Gastrocnemius medialis (tissue), 4 donors: ENCODE results near the gene SLC34A3. TPM values are rescaled to one million over a fixed set of nuclear protein-coding genes. Genes with fewer than 3 reads are reported as not detected.

ENCODE experiments used
- ATAC-seq, 2 donors: fragments of 150-250 bp; one replicate each; pipeline ENCODE4 v1.9.1; 2016
- DNase-seq, 2 donors: peaks; one replicate each; pipeline ENCODE4 v3.0.0-alpha.2; 2019
- H3K27ac ChIP-seq, 4 donors: fragments of 200-600 bp; sonication (generic); 1 replicate in 1 of 4; 2 replicates in 3 of 4; pipeline ENCODE4 v1.5.1; 2016 to 2018; ENCODE audit warnings: mild to moderate bottlenecking in 2 of 4, moderate library complexity in 1 of 4
- H3K27me3 ChIP-seq, 3 donors: fragments of 200-600 bp; sonication (generic) in 2 of 3; 1 replicate in 1 of 3; 2 replicates in 2 of 3; pipeline versions ENCODE4 v1.5.1 to v1.6.0; 2016 to 2019; ENCODE audit warnings: mild to moderate bottlenecking in 1 of 3, moderate library complexity in 1 of 3
- H3K36me3 ChIP-seq, 2 donors: fragments of 200-600 bp; sonication (generic) in 1 of 2; one replicate each; pipeline ENCODE4 v1.5.1; 2017 to 2018
- H3K4me1 ChIP-seq, 2 donors: fragments of 200-600 bp; sonication (generic) in 1 of 2; one replicate each; pipeline ENCODE4 v1.5.1; 2016 to 2017; ENCODE audit warnings: mild to moderate bottlenecking in 2 of 2
- H3K4me3 ChIP-seq, 4 donors: fragments of 200-600 bp; sonication (generic) in 3 of 4; 1 replicate in 1 of 4; 2 replicates in 3 of 4; pipeline ENCODE4 v1.5.1; 2016 to 2019; ENCODE audit warnings: mild to moderate bottlenecking in 2 of 4
- H3K9me3 ChIP-seq, 3 donors: fragments of 200-600 bp; sonication (generic) in 2 of 3; 1 replicate in 1 of 3; 2 replicates in 2 of 3; pipeline ENCODE4 v1.5.1; 2016 to 2019
- POLR2A ChIP-seq, 2 donors: fragments of 450-650 bp; IDR thresholded peaks; one replicate each; pipeline ENCODE4 v1.6.1; 2017; ENCODE audit warnings: antibody characterized with exemption in 2 of 2, mild to moderate bottlenecking in 2 of 2, moderate library complexity in 2 of 2
- in situ Hi-C, 4 donors: fragments of 200-750 bp; cut with MboI; loops; one replicate each; pipeline versions ENCODE4 v1.15.0 to v1.8.0; 2017; ENCODE audit warnings: low sequenced_read_pairs in 4 of 4
- intact Hi-C: fragments of 100-400 bp; cut with DNase I; formaldehyde crosslinking; loops from one replicate; pipeline ENCODE4 v1.15.1; 2023; ENCODE audit warnings: low total_unique reads
- total RNA-seq, 4 donors: library from RNA; depleted of rRNA; stranded (reverse); fragments of >200 nt; gene quantifications; one replicate each; pipeline versions ENCODE4 v1.1.0 to v1.2.3, GENCODE V29; 2016
- TF ChIP-seq, protein P1 (sequence below), 5 experiments: fragments of 450-650 bp in 3 of 5; fragments of 200-600 bp in 2 of 5; sonication (generic) in 2 of 5; IDR thresholded peaks in 4 of 5; conservative IDR thresholded peaks in 1 of 5; 1 replicate in 4 of 5; 2 replicates in 1 of 5; pipeline ENCODE4 v1.5.1; 2016 to 2019; ENCODE audit warnings: antibody characterized with exemption in 5 of 5, mild to moderate bottlenecking in 3 of 5, moderate library complexity in 3 of 5

The SLC34A3 gene
- total RNA-seq, 4 donors from 2014 or later: not detected

DNA sequence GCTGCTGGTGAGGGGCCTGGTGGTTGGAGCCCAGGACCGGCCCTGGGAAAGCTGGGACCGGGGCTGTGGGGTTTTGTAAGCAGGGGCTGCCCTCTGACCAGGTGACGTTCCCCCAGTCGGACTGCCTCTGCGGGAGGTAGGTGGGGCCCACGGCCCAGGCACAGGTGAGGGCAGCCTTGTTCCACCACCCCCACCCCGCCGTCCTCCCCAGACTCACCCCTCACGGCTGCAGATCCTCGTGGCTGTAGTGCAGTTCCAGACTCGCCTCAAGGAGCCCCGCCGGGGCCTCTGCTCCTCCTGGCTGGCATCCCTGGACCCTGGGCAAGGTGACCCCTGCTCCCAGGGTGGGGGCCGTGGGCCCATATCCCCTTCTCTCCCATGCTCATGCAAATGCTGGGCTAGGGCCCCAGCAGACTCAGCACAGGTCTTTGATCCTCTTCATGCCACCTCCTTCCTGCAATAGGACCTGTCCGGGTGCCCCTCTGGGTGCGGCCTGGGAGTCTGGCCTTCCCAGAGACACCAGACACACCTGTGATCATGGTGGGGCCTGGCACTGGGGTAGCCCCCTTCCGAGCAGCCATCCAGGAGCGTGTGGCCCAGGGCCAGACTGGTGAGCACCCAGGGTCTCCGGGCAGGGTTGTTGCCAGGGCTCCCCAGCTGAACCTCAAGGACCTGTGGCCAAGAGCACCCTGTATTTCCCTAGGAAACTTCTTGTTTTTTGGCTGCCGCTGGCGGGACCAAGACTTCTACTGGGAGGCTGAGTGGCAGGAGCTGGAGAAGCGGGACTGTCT lies 15.3 kb upstream of the SLC34A3 start:
- ATAC-seq (no peak), DNase-seq (no peak)
- TF ChIP-seq, protein P1, sequence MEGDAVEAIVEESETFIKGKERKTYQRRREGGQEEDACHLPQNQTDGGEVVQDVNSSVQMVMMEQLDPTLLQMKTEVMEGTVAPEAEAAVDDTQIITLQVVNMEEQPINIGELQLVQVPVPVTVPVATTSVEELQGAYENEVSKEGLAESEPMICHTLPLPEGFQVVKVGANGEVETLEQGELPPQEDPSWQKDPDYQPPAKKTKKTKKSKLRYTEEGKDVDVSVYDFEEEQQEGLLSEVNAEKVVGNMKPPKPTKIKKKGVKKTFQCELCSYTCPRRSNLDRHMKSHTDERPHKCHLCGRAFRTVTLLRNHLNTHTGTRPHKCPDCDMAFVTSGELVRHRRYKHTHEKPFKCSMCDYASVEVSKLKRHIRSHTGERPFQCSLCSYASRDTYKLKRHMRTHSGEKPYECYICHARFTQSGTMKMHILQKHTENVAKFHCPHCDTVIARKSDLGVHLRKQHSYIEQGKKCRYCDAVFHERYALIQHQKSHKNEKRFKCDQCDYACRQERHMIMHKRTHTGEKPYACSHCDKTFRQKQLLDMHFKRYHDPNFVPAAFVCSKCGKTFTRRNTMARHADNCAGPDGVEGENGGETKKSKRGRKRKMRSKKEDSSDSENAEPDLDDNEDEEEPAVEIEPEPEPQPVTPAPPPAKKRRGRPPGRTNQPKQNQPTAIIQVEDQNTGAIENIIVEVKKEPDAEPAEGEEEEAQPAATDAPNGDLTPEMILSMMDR (IDR thresholded peaks at IDR 0.05 in 4 of 5, conservative IDR thresholded peaks at IDR 0.05 in 1 of 5): no peak
- TF ChIP-seq POLR2A (IDR thresholded peaks at IDR 0.05): no peak
- peaks cover 9 to 12% of the 10 kb centered on the region in 2 donors for H3K4me1 ChIP-seq
- no peak overlapping the region for H3K27ac ChIP-seq
- H3K4me3 ChIP-seq: no peak overlapping the region
- no peaks in the 10 kb centered on the region for H3K36me3 ChIP-seq
- intact Hi-C loops: no loop called here
- no peaks in the 10 kb centered on the region for H3K9me3 ChIP-seq
- H3K27me3 ChIP-seq: no peaks in the 10 kb centered on the region
- in situ Hi-C loops: loop anchor here in 1 of 4 donors (10.0 kb wide), 1 partner anchor 91 kb away; no protein-coding TSS in a partner anchor

DNA sequence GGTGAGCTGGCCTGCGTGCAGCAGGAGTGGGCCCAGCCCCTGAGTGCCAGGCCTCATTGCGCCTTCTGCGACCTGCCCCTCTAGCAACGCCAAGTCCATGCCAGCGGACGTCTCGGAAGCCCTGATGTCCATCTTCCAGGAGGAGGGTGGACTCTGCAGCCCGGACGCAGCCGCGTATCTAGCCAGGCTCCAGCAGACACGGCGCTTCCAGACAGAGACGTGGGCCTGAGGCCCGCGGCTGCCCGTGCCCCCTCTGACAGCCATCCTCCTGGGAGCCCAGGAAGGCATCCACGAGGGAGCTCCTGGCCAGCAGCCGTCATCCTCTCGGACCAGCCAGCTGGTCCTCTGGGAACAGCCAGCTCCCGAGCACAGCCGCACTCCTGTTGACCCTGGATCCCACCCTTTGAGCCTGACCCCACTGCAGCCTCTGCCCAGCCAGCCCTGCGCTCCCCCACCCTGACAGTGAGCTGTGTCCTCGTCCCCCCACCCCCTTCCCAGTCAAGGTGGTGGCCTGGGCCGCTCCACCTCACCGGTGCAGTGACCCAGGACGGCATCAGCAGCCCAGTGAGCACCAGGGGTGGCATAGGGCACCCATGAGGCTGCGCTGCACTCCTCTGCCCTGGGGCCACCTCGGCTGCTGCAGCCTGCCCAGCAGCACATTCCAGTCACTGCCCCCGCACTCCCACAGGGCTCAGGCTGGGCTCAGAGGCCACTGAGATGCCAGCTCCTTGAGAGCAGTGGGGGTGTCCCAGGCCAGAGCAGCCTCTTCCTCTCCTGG lies 14.3 kb upstream of the SLC34A3 start:
- Histone ChIP-seq H3K4me3 (no peak overlapping the region), H3K9me3 (no peaks in the 10 kb centered on the region), H3K27ac (no peak overlapping the region), H3K27me3 (no peaks in the 10 kb centered on the region), H3K4me1 (peaks cover 9 to 14% of the 10 kb centered on the region in 2 donors), H3K36me3 (no peaks in the 10 kb centered on the region)
- DNase-seq (no peak), ATAC-seq (no peak)
- in situ Hi-C loops (loop anchor here in 1 of 4 donors (10.0 kb wide), 1 partner anchor 92 kb away; no protein-coding TSS in a partner anchor), intact Hi-C loops (no loop called here)
- no peak for TF ChIP-seq POLR2A (IDR thresholded peaks at IDR 0.05)
- TF ChIP-seq, protein P1 (IDR thresholded peaks at IDR 0.05 in 4 of 5, conservative IDR thresholded peaks at IDR 0.05 in 1 of 5): no peak

DNA sequence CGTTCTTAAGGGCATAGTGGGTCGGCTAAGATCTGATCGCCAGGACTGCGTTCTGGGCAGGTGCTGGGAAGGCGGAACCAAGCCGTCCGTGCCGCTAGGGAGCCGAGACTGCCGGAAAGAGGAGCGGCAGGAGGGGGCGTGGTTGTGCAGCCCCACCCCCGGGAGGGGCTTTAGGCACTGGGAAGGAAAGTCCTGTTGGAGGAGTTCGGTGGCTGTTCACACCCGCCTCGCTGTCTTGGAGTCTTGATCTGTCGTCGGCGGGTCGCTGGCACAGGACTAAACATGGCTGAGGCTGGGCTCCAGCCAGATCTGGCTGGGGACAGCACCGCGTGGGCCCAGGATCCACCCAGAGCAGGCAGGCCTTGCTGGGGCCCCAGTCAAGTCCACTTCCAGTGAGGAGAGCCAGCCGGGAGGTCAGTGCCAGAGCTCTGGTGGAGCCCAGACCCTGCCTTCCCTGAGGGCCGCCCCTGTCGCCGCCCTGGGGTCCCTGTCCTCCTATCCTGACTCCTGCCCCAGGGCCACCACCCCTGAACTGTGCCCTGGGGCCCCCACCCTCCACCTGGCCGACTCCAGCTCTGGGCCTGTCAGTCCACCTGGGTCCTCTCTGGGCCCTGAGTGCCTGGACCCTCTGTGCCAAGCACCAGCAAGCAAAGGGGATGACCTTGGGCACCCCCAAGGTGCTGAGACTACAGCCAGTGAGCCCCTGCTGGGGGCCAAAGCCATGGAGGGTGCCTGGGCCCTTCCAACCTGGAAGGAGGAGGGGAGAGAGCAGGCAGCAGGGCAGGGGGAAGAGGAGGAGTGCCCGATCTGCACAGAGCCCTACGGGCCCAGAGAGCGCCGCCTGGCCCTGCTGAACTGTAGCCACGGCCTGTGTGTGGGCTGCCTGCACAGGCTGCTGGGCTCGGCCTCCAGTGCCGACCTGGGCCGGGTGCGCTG lies 13.2 kb upstream of the SLC34A3 start:
- ATAC-seq (peak; percentile 35 to 56), DNase-seq (peak in 1 of 2 donors; percentile 47)
- intact Hi-C loops (no loop called here), in situ Hi-C loops (loop anchor here in 1 of 4 donors (10.0 kb wide), 1 partner anchor 93 kb away; no protein-coding TSS in a partner anchor)
- Histone ChIP-seq H3K36me3 (no peaks in the 10 kb centered on the region), H3K4me1 (peaks cover 9 to 21% of the 10 kb centered on the region in 2 donors), H3K4me3 (peak overlapping the region; percentile 39 to 47 (median 41)), H3K27ac (peak overlapping the region; percentile 14 to 56 (median 34)), H3K27me3 (no peaks in the 10 kb centered on the region), H3K9me3 (no peaks in the 10 kb centered on the region)
- no peak for TF ChIP-seq POLR2A (IDR thresholded peaks at IDR 0.05)
- TF ChIP-seq, protein P1 (IDR thresholded peaks at IDR 0.05 in 4 of 5, conservative IDR thresholded peaks at IDR 0.05 in 1 of 5): no peak

DNA sequence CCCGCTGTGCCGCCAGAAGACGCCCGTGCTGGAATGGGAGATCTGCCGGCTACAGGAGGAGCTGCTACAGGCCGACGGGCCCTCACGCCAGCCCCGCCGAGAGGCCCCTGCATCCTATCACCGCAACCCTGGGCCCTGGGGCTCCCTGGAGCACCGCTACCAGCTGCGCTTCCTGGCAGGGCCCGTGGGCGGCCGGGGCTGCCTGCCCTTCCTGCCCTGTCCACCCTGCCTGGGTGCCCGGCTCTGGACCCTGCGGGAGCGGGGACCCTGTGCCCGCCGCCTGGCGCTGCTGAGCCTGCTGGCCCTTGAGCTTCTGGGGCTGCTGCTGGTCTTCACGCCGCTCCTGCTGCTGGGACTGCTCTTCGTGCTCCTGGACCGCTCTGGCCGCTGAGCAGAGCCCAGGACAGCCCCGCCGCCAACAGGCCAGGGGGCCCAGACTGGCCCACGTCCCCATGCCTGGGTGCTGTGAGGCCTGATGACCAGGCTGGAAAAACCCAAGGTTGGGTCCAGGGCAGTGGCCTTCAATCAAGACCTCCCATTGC lies 12.4 kb upstream of the SLC34A3 start:
- no peaks in the 10 kb centered on the region for H3K36me3 ChIP-seq
- H3K27me3 ChIP-seq: no peaks in the 10 kb centered on the region
- H3K9me3 ChIP-seq: no peaks in the 10 kb centered on the region
- H3K4me1 ChIP-seq: peaks cover 9 to 26% of the 10 kb centered on the region in 2 donors
- TF ChIP-seq POLR2A (IDR thresholded peaks at IDR 0.05): no peak
- TF ChIP-seq, protein P1 (IDR thresholded peaks at IDR 0.05 in 4 of 5, conservative IDR thresholded peaks at IDR 0.05 in 1 of 5): no peak
- H3K4me3 ChIP-seq: no peak overlapping the region
- in situ Hi-C loops: loop anchor here in 1 of 4 donors (10.0 kb wide), 1 partner anchor 93 kb away; no protein-coding TSS in a partner anchor
- peak overlapping the region in 1 of 4 donors; percentile 56 for H3K27ac ChIP-seq
- intact Hi-C loops: no loop called here
- ATAC-seq: no peak
- no peak for DNase-seq
